Endothelial cell of umbilical vein (primary cell): ENCODE results near the gene SAPCD2. TPM values are rescaled to one million over a fixed set of nuclear protein-coding genes. Genes with fewer than 3 reads are reported as not detected.
"Not testable (repeated sequence)": the region's sequence is repeated elsewhere in the genome, so short reads cannot be mapped to it uniquely, and the experiment has no call there.

ENCODE experiments used
- BruUV-seq: library from RNA; stranded (reverse); fragments of 400-500 nt; replicated peaks from 2 replicates; lab custom pipeline; 2021; lab: Mats Ljungman, UMichigan
- CTCF ChIA-PET: fragments of 300-600, 350-600 bp; sonication (Branson Sonifier 250); formaldehyde crosslinking; loops from one replicate; lab custom pipeline; 2021; ENCODE audit warnings: antibody characterized with exemption, inconsistent platforms; lab: Charles Lee
- POLR2A ChIA-PET: fragments of 300-600, 350-600 bp; sonication (Branson Sonifier 250); formaldehyde crosslinking; loops from one replicate; lab custom pipeline; 2021; ENCODE audit warnings: antibody characterized with exemption, inconsistent platforms; lab: Charles Lee
- DNase-seq: peaks from one replicate; pipeline ENCODE4 v3.0.0-alpha.2; 2011; ENCODE audit warnings: low read depth, low spot score
- FAIRE-seq: peaks from 2 replicates; lab custom pipeline; 2011; peaks lifted over from hg19 to GRCh38; lab: Jason Lieb, UNC
- H2AFZ ChIP-seq: 2 replicates; pipeline ENCODE4 v1.6.0; 2012; ENCODE audit warnings: low read depth, low read length, control low read depth, inconsistent platforms
- H3K27ac ChIP-seq: 2 replicates; pipeline ENCODE4 v1.5.1; 2011; ENCODE audit warnings: low read depth, mild to moderate bottlenecking, control low read depth, low read length, moderate library complexity; ENCODE audit not compliant: insufficient read depth
- H3K27me3 ChIP-seq, 2 experiments: 2 replicates each; pipeline versions ENCODE4 v1.6.0 to v1.6.1; 2011; ENCODE audit warnings: low read length in 2 of 2, mixed read lengths in 1 of 2; ENCODE audit not compliant: control insufficient read depth in 2 of 2, insufficient read depth in 2 of 2
- H3K36me3 ChIP-seq, 2 experiments: 2 replicates in 1 of 2; 3 replicates in 1 of 2; pipeline ENCODE4 v1.5.1; 2011; ENCODE audit warnings: low read length in 2 of 2, mild to moderate bottlenecking in 1 of 2, moderate library complexity in 1 of 2; ENCODE audit not compliant: control insufficient read depth in 2 of 2, insufficient read depth in 2 of 2; ENCODE audit errors: extremely low read depth in 1 of 2
- H3K4me1 ChIP-seq: 3 replicates; pipeline ENCODE4 v1.5.1; 2011; ENCODE audit warnings: mild to moderate bottlenecking, low read length; ENCODE audit not compliant: control insufficient read depth, insufficient read depth; ENCODE audit errors: extremely low read depth
- H3K4me2 ChIP-seq: 2 replicates; pipeline ENCODE4 v1.6.1; 2011; ENCODE audit warnings: low read length, control low read depth, mixed read lengths; ENCODE audit not compliant: insufficient read depth
- H3K4me3 ChIP-seq, 3 experiments: fragments of 200-600 bp in 1 of 3; sonication (generic), shearing (Covaris generic) in 1 of 3; replicated peaks in 1 of 3; 2 replicates each; pipeline ENCODE4 v1.5.1; 2011 to 2016; ENCODE audit warnings: control low read depth in 3 of 3, low read length in 3 of 3, mild to moderate bottlenecking in 2 of 3, inconsistent platforms in 1 of 3, low read depth in 1 of 3, moderate library complexity in 1 of 3; ENCODE audit not compliant: insufficient read depth in 1 of 3
- H3K79me2 ChIP-seq: 2 replicates; pipeline ENCODE4 v1.6.0; 2012; ENCODE audit warnings: low read length, inconsistent platforms; ENCODE audit not compliant: control insufficient read depth, insufficient read depth
- H3K9ac ChIP-seq: replicated peaks from 2 replicates; pipeline ENCODE3; 2011; ENCODE audit warnings: low read length, control low read depth; ENCODE audit not compliant: insufficient read depth; ENCODE audit errors: extremely low read depth
- H3K9me1 ChIP-seq: replicated peaks from 3 replicates; pipeline ENCODE4 v1.6.0; 2011; ENCODE audit warnings: mild to moderate bottlenecking, low read length; ENCODE audit not compliant: control insufficient read depth, insufficient read depth; ENCODE audit errors: extremely low read depth
- H3K9me3 ChIP-seq: replicated peaks from 2 replicates; pipeline ENCODE4 v1.5.1; 2012; ENCODE audit warnings: low read length, inconsistent platforms; ENCODE audit not compliant: control insufficient read depth, insufficient read depth
- H4K20me1 ChIP-seq: replicated peaks from 2 replicates; pipeline ENCODE3; 2011; ENCODE audit warnings: mild to moderate bottlenecking, low read length; ENCODE audit not compliant: control insufficient read depth, insufficient read depth; ENCODE audit errors: extremely low read depth
- CTCF ChIP-seq, 2 donors: IDR thresholded peaks; 1 replicate in 1 of 2; 2 replicates in 1 of 2; pipeline ENCODE4 v1.5.1; 2011; ENCODE audit warnings: low read length in 2 of 2, mild to moderate bottlenecking in 2 of 2, moderate library complexity in 2 of 2, control low read depth in 1 of 2, inconsistent platforms in 1 of 2, low read depth in 1 of 2; ENCODE audit not compliant: insufficient read depth in 1 of 2; ENCODE audit errors: extremely low read depth in 1 of 2
- EZH2 ChIP-seq: IDR thresholded peaks from 2 replicates; pipeline ENCODE4 v1.6.1; 2012; ENCODE audit warnings: borderline replicate concordance, low read depth, mild to moderate bottlenecking, moderate library complexity, low read length, inconsistent platforms; ENCODE audit not compliant: severe bottlenecking
- FOS ChIP-seq: IDR thresholded peaks from 2 replicates; pipeline ENCODE4 v1.6.1; 2011; ENCODE audit warnings: mild to moderate bottlenecking, low read length, moderate library complexity, borderline replicate concordance; ENCODE audit not compliant: insufficient read depth
- GATA2 ChIP-seq: IDR thresholded peaks from 2 replicates; pipeline ENCODE4 v1.7.0; 2011; ENCODE audit warnings: low read depth, mild to moderate bottlenecking, moderate library complexity, mixed read lengths, low read length; ENCODE audit not compliant: insufficient read length, insufficient read depth
- JUN ChIP-seq: IDR thresholded peaks from 2 replicates; pipeline ENCODE4 v1.6.1; 2011; ENCODE audit warnings: borderline replicate concordance, low read depth; ENCODE audit not compliant: insufficient read length, insufficient read depth
- MYC ChIP-seq: IDR thresholded peaks from one replicate; pipeline ENCODE4 v1.6.1; 2011; ENCODE audit warnings: mild to moderate bottlenecking, low read depth, low read length
- POLR2A ChIP-seq: IDR thresholded peaks from 2 replicates; pipeline ENCODE4 v1.6.1; 2012; ENCODE audit warnings: low read depth, mild to moderate bottlenecking, control low read depth, low read length
- POLR2AphosphoS5 ChIP-seq: IDR thresholded peaks from 2 replicates; pipeline ENCODE4 v1.6.1; 2012; ENCODE audit warnings: low read depth, mild to moderate bottlenecking, control low read depth, low read length, moderate library complexity; ENCODE audit not compliant: insufficient read depth
- dilution Hi-C: fragments of 300-500 bp; cut with MboI; formaldehyde crosslinking; loops from one replicate; pipeline ENCODE4 v1.15.0; 2019; ENCODE audit warnings: low sequenced_read_pairs; ENCODE audit not compliant: extremely low pct_ligation_motif_present
- intact Hi-C: fragments of 100-400 bp; cut with micrococcal nuclease; formaldehyde crosslinking; loops from one replicate; pipeline ENCODE4 v1.10.0; 2022
- polyA plus RNA-seq, 4 experiments: library from polyadenylated mRNA; depleted of rRNA in 3 of 4; stranded (reverse) in 3 of 4; unstranded in 1 of 4; fragments of >200 nt; gene quantifications; 2 replicates each; pipeline versions ENCODE4 v1.2.1 to v1.2.3, GENCODE V29; 2011 to 2012; ENCODE audit warnings: missing spikeins in 1 of 4
- total RNA-seq: library from RNA; stranded (reverse); gene quantifications from 2 replicates; pipeline ENCODE4 v1.2.3, GENCODE V29; 2021
- TF ChIP-seq, protein P1 (sequence below): IDR thresholded peaks from 2 replicates; pipeline ENCODE4 v1.6.1; 2011; ENCODE audit not compliant: insufficient read depth, insufficient read length

Gene SAPCD2
- total and polyA plus RNA-seq, 2 donors (not counting 3 experiments of a cell fraction or from before 2014, with no cell fraction given) = 11.5 to 27.8 TPM

GRCh38 chr9:137063311-137064026 is 6.9 kb downstream of the SAPCD2 start:
- H3K36me3 ChIP-seq = no peaks in the 10 kb centered on the region
- peaks cover 3% of the 10 kb centered on the region for H3K79me2 ChIP-seq
- H2AFZ ChIP-seq = no peak overlapping the region
- no peaks in the 10 kb centered on the region for H3K9me3 ChIP-seq
- H3K9ac ChIP-seq = no peak overlapping the region
- H3K4me3 ChIP-seq = no peak overlapping the region
- BruUV-seq = no TSS peak
- POLR2A ChIA-PET = interaction anchor here (1.0 kb wide), 1 partner anchor 16 kb away, joined by 4 read pairs; no protein-coding TSS in a partner anchor
- dilution Hi-C loops (no loop called here), intact Hi-C loops (loop anchor here (1.0 kb wide), 2 partner anchors 34 to 276 kb away; no protein-coding TSS in a partner anchor)
- H3K27me3 ChIP-seq = no peaks in the 10 kb centered on the region
- no peaks in the 10 kb centered on the region for H4K20me1 ChIP-seq
- DNase-seq (no peak), FAIRE-seq (no peak)
- no peaks in the 10 kb centered on the region for H3K9me1 ChIP-seq
- no peak overlapping the region for H3K27ac ChIP-seq
- CTCF ChIA-PET = interaction anchor here (0.6 to 2.3 kb wide), 22 partner anchors 8 to 285 kb away, joined by 3 to 52 read pairs (median 8); partner anchors contain the start of genes MAN1B1, NPDC1, RNF224 and TMEM141
- no peak overlapping the region for H3K4me2 ChIP-seq
- H3K4me1 ChIP-seq = no peaks in the 10 kb centered on the region
- no peak for TF ChIP-seq MYC
- TF ChIP-seq CTCF (IDR thresholded peaks at IDR 0.05; ENCODE audit: extremely low read depth in 1 of 2, insufficient read depth in 1 of 2, low read depth in 1 of 2, low read length in 2 of 2) = no peak
- TF ChIP-seq, protein P1, sequence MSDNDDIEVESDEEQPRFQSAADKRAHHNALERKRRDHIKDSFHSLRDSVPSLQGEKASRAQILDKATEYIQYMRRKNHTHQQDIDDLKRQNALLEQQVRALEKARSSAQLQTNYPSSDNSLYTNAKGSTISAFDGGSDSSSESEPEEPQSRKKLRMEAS = no peak
- no peak for TF ChIP-seq GATA2
- TF ChIP-seq POLR2A = no peak
- TF ChIP-seq JUN = no peak
- no peak for TF ChIP-seq EZH2
- no peak for TF ChIP-seq FOS
- no peak for TF ChIP-seq POLR2AphosphoS5

- POLR2A ChIA-PET, H2AFZ ChIP-seq, DNase-seq, H3K4me2 ChIP-seq, FAIRE-seq, H3K9me3 ChIP-seq, BruUV-seq, H3K4me1 ChIP-seq, H3K9ac ChIP-seq, H3K9me1 ChIP-seq, H3K36me3 ChIP-seq, H3K4me3 ChIP-seq, dilution Hi-C loops, H3K79me2 ChIP-seq, H3K27ac ChIP-seq, H3K27me3 ChIP-seq, intact Hi-C loops, H4K20me1 ChIP-seq: not testable (repeated sequence)
- CTCF ChIA-PET = interaction anchor here (2.3 kb wide), 1 partner anchor 34 kb away, joined by 16 read pairs; no protein-coding TSS in a partner anchor
Measured at GRCh38 chr9:137062798-137063197, 7.6 kb downstream of the SAPCD2 start.
